GM18867 (cell line): Measurements from ENCODE around the gene METTL6.
"Not testable (repeated sequence)": the region's sequence is repeated elsewhere in the genome, so short reads cannot be mapped to it uniquely, and the experiment has no call there.

Experiments
- ATAC-seq: cut with Tn5 transposase; IDR thresholded peaks from one replicate; pipeline ENCODE4 v1.9.1; 2021; ENCODE audit warnings: mild to moderate bottlenecking, moderate library complexity; ENCODE audit not compliant: unreplicated experiment

Gene METTL6

GRCh38 chr3:15451216-15452113 lies 24.1 kb upstream of the METTL6 start:
- no peak for ATAC-seq

- no peak for ATAC-seq
Observed at GRCh38 chr3:15450438-15451215, 23.3 kb upstream of the METTL6 start.

- ATAC-seq: no peak
Observed at GRCh38 chr3:15449489-15450224, 22.3 kb upstream of the METTL6 start.

GRCh38 chr3:15443826-15444524 lies 16.6 kb upstream of the METTL6 start:
- ATAC-seq: no peak

GRCh38 chr3:15440891-15441290 lies 13.5 kb upstream of the METTL6 start:
- ATAC-seq: no peak

GRCh38 chr3:15439476-15439875 lies 12.1 kb upstream of the METTL6 start:
- ATAC-seq: no peak

GRCh38 chr3:15438983-15439382 lies 11.6 kb upstream of the METTL6 start:
- ATAC-seq: no peak

GRCh38 chr3:15436246-15436645 lies 8.9 kb upstream of the METTL6 start:
- ATAC-seq: no peak

GRCh38 chr3:15434756-15435155 lies 7.4 kb upstream of the METTL6 start:
- no peak for ATAC-seq

- no peak for ATAC-seq
Observed at GRCh38 chr3:15433531-15433930, 6.2 kb upstream of the METTL6 start.

GRCh38 chr3:15431256-15431837 lies 4.0 kb upstream of the METTL6 start:
- ATAC-seq: no peak

- no peak for ATAC-seq
Observed at GRCh38 chr3:15430624-15431023, 3.3 kb upstream of the METTL6 start.

- ATAC-seq: no peak
Observed at GRCh38 chr3:15429080-15429479, 1.7 kb upstream of the METTL6 start.

- ATAC-seq: no peak
Observed at GRCh38 chr3:15428539-15428938, 1.2 kb upstream of the METTL6 start.

- ATAC-seq: no peak
Observed at GRCh38 chr3:15427981-15428380, 637 bp upstream of the METTL6 start.

- ATAC-seq: no peak
Observed at GRCh38 chr3:15426579-15427118, 695 bp downstream of the METTL6 start.

GRCh38 chr3:15420871-15421270 lies 6.5 kb downstream of the METTL6 start:
- no peak for ATAC-seq

GRCh38 chr3:15410966-15411365 lies 16.4 kb downstream of the METTL6 start:
- ATAC-seq: not testable (repeated sequence)

- no peak for ATAC-seq
Observed at GRCh38 chr3:15409774-15410173, 17.6 kb downstream of the METTL6 start.

GRCh38 chr3:15409239-15409638 lies 18.1 kb downstream of the METTL6 start:
- ATAC-seq: no peak
